Measurements from ENCODE around the gene MPZL3. TPM values are rescaled to one million over a fixed set of nuclear protein-coding genes. Genes with fewer than 3 reads are reported as not detected.

The MPZL3 gene
- total RNA-seq, 2 donors from 2014 or later: 35.0 to 93.0 TPM

DNA sequence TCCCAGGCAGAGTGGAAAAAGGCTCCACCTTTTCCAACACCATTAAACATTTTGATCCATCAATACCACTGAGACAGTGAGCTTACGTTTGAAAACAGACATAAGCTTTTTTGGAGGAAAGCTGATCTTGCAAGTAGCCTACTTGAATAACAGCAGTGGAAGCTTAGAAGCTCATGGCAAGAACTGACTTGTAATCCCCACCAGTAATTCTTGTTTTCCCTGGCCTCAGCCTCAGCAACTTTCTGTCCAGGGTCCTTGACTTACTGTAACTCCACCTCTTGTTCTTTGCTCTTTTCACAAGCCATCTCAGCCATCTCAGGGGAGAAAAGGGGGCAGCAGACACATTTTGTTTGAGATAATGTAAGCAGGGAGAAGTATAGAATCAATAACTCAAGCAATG lies 24.3 kb upstream of the MPZL3 start:
- H3K27ac Mint-ChIP-seq: peak overlapping the region; percentile 5 to 90
- no peak for DNase-seq (ENCODE audit: low spot score in 2 of 2)
- no peak for ATAC-seq
- H3K36me3 Mint-ChIP-seq: no peaks in the 10 kb centered on the region
- peaks cover 3 to 8% of the 10 kb centered on the region in 2 donors for H3K9me3 Mint-ChIP-seq

DNA sequence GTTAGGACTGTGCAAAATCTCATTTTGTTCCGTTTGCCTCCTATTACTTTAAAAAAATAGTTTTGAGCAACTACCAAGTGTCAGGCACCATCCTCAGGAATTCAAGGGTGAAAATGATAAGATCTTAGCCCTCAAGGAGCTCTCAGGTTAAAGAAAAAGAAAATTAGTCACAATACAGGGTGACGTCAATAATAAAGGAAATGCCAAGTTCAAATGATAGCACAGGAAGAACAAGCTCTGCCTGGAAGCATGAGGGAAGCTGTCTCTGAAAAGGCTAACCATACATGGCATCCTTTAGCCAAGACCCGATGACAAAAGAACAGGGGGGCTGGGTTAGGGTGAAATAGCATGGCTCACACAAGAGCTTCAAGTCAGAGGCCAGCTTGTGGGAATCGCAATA lies 23.0 kb upstream of the MPZL3 start:
- H3K9me3 Mint-ChIP-seq: peaks cover 3 to 8% of the 10 kb centered on the region in 2 donors
- ATAC-seq: peak; percentile 55 to 73
- H3K27ac Mint-ChIP-seq: peak overlapping the region in 1 of 2 donors; percentile 90

DNA sequence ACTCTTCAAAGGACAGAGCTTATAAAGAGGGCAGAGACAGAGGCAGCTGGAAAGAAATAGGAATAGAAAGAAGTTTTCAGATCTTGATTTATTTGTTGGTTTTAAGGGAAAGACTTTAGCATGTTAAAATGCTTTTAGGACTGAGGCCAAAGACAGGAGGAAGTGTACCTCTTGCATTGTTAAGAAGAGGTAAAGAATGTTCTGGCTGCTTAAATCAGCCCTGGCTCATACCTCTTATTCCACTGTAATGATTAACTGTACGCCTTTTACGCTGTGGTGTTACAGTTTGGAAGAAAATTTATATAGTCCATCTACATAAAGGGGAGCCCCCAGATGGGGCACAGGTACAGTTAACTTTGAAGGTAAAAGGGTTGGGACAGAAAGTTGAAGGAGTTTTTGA lies 22.0 kb upstream of the MPZL3 start:
- Mint-ChIP-seq H3K36me3 (no peaks in the 10 kb centered on the region), H3K9me3 (peaks cover 3 to 8% of the 10 kb centered on the region in 2 donors), H3K27ac (no peak overlapping the region)
- DNase-seq (ENCODE audit: low spot score in 2 of 2) (no peak), ATAC-seq (no peak)

More for the DNA sequence above, 23.0 kb upstream of the MPZL3 start:
- no peaks in the 10 kb centered on the region for H3K36me3 Mint-ChIP-seq
- no peak for DNase-seq (ENCODE audit: low spot score in 2 of 2)

DNA sequence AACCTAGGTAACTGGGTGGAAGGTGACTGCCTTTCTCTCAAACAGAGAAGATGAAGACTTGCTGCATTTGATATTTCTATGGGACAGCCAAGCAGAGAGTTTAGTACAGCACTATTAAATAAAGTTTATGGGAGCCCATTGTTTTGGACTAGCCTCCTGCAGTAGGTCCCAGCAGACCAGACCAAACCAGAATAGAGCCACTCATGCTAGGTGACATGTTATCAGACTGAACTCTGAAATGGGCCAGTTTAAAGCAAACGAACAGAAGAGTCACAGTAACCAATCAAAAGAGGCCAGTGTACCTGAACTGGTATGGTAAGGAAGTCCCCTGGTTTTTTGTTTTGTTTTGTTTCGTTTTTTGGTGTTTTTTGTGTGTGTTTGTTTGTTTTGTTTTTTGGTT lies 19.8 kb upstream of the MPZL3 start:
- H3K9me3 Mint-ChIP-seq: peaks cover 3 to 8% of the 10 kb centered on the region in 2 donors
- no peak overlapping the region for H3K27ac Mint-ChIP-seq
- no peaks in the 10 kb centered on the region for H3K36me3 Mint-ChIP-seq
- no peak for DNase-seq (ENCODE audit: low spot score in 2 of 2)
- ATAC-seq: no peak

DNA sequence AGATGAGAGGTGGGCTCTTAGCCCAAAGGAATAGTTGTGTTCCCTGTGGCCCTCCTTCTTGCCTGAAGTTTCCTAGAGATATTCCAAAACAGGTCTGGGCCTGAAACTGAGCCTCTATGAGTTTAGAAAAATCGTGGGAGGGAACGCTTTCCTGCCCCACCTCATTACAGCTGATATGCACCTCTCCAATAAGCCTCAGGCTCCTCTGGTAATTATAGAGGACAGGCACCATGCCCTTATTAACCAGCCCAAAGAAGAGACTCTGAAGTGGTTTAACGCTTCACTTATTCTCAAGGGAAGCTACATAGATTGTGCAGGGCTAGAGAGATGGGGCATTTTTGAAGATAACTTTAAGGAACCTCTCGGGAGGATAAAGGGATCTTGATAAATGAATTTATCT lies 15.3 kb upstream of the MPZL3 start:
- ATAC-seq (no peak), DNase-seq (ENCODE audit: low spot score in 2 of 2) (no peak)
- H3K9me3 Mint-ChIP-seq: no peaks in the 10 kb centered on the region
- H3K27ac Mint-ChIP-seq: no peak overlapping the region
- H3K36me3 Mint-ChIP-seq: peaks cover 20 to 22% of the 10 kb centered on the region in 2 donors

DNA sequence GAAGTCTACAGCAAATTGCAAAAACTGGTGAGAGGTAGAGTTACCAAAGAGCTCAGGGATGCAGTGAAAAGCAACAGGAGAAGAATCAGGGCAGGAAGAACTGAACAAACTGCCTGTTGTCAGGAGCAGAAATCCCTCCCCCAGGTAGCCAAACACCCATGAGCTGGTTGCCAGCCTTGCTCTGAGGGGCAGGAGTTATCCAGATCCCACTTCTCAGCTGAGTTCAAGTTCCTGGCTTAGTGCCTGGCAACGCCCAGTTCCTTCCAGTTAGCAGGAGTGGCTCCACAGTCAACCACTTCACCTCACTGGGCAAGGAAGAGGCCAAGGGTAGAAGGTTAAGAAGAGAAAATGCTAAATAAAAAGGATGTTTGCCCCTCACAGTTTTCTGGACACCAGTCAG lies 13.8 kb upstream of the MPZL3 start:
- no peak for DNase-seq (ENCODE audit: low spot score in 2 of 2)
- no peak for ATAC-seq
- Mint-ChIP-seq H3K9me3 (no peaks in the 10 kb centered on the region), H3K27ac (no peak overlapping the region), H3K36me3 (peaks cover 29 to 32% of the 10 kb centered on the region in 2 donors)

DNA sequence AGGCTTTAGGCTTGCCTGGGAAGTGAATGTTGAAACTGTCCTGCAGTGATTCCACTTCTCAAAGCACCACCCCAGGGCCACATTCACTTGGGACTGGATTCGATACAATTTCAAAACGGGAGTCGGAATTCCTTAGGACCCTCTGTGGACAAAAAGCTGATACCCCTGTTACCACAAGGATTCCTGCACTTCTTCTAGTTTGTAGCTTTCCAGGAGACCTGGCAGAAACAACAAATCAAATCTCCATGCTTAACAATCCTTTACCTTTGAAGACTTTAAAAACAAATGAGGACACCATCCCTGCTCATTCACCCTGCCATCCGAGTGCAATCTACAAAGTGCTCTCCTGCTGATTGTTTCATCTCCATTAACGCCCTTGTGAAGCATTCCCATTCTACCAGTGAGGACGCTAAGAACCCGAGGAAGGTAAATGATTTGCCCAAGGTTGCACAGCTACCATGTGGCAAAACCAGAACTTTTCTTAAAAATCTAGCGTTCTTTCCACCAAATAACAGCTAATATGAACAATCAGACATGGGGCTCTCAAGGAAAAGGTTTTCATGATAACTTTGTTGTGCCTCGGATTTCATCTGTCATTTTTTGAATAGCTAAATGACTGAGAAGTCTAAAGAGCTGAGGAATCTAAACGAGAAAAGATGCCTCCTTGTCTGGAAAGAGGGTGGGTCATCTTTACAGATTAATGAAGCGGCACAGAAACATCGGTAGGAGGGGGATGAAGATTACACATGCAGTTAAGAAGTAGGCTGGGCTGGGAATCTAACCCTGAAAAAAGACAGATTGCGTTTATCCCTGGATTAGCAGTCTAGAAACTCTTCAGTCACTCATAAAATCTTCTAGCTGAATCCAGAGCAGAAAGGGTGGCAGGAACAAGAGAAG lies 12.7 kb upstream of the MPZL3 start:
- ATAC-seq: no peak
- Mint-ChIP-seq H3K9me3 (no peaks in the 10 kb centered on the region), H3K36me3 (peaks cover 34 to 41% of the 10 kb centered on the region in 2 donors), H3K27ac (peak overlapping the region; percentile 84 to 91)
- DNase-seq (ENCODE audit: low spot score in 2 of 2): no peak

DNA sequence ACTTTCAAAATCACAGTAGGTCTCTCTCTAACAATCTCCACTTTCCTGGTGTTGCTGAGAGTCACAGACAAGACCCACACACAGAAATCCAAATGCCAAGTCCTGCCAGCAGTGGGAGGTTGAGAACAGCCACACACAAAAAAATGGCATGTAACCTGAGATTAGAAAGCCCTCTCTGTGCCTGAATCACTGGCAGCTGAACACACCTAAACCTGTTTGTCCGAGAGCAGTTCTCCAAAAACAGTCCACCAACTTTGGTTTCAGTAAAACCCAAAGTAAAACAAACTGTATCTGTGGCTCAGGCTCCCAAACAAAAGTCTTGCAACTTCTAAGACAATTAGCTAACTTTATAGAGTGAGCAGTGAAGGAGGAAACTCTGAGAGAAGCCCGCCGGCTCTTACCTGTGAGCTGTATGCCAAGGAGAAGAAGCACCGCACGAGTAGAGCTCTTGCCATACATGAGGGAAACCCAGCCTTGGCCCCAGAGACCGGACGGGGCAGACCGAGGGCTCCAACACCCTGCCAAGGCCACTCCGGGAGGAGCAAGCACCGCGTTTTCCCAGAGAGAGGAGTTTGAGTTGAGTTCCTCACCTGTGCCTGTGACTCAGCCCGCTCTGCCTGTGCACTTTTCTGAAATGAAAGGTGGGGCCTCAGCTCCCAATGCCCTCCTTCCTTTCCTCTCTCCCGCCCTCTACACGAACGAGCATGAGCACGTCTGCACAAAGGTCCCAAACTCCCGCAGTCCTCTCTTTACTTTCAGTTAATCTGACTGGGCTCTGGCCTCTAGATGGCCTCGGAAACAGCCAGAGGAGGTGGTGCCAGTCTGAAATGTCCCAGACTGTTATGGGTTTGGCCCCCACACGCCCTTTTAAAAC lies 11.8 kb upstream of the MPZL3 start, which contains the start of gene MPZL2:
Gene MPZL2 (minus strand): TSS at position 603 of the 874 bp plus-strand sequence. CDS start 144 bp downstream, at position 459.
- Mint-ChIP-seq H3K27ac (peak within 1 kb of the TSS; percentile 84 to 91), H3K9me3 (no peaks in the 10 kb centered on the region), H3K36me3 (peaks cover 42 to 50% of the 10 kb centered on the region in 2 donors)
- ATAC-seq: peak; percentile 84 to 87
- peak in 1 of 2 donors; percentile 61 for DNase-seq (ENCODE audit: low spot score in 2 of 2)

DNA sequence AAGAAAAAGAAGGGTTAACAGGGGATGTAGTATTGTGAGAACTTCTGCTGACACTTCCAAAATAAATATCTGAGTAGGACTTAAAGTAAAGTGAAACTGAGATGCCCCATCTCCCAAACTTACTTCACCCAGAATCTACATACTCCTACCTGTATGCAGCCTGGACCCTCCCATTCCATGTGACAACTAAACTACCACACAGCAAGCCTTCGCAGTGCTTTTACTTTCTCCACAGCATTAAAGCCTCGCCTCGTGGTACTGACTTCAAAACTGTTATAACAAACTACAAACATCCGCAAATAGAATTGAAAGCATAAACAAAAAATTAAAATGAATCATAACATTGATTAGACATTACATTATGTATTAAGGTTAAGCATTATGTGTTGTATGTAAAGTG lies 10.9 kb upstream of the MPZL3 start:
- H3K27ac Mint-ChIP-seq: peak overlapping the region in 1 of 2 donors; percentile 84
- no peaks in the 10 kb centered on the region for H3K9me3 Mint-ChIP-seq
- H3K36me3 Mint-ChIP-seq: peaks cover 51 to 58% of the 10 kb centered on the region in 2 donors
- ATAC-seq (peak in 1 of 2 donors; percentile 44), DNase-seq (ENCODE audit: low spot score in 2 of 2) (no peak)

DNA sequence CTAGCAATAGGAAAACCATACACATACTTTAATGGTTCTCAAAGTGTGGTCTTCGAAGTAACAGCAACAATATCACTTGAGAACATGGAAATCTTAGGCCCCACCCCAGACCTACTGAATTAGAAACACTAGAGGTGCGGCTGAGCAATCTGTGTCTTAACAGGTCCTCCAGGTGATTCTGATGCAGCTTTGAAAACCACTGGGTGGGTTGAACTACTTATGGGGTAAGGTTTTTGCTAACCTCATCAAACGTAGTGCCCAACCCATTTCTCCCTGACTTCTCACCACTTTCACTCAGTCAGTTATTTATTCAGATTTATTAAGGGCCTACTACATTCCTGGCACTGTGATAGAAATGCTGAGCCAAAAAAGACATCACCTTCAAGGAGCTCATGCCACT lies 8.2 kb upstream of the MPZL3 start:
- no peak for DNase-seq (ENCODE audit: low spot score in 2 of 2)
- no peak overlapping the region for H3K27ac Mint-ChIP-seq
- peak in 1 of 2 donors; percentile 39 for ATAC-seq
- peaks cover 58 to 76% of the 10 kb centered on the region in 2 donors for H3K36me3 Mint-ChIP-seq
- no peaks in the 10 kb centered on the region for H3K9me3 Mint-ChIP-seq

DNA sequence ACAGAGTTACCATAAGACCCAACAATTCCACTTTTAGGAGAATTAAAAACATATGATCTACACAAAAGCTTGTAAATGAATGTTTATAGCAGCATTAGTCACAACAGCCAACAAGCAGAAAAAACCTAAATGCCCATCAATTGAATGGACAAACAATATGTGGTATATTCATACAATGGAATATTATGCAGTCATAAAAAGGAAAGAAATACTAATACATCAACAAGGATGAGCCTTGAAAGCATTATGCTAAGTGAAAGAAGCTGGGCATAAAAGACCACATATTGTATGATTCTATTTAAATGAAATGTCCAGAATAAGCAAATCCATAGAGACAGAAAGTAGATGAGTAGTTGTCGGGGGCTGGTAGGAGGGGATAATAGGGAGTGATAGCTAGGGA lies 7.0 kb upstream of the MPZL3 start:
- no peak for DNase-seq (ENCODE audit: low spot score in 2 of 2)
- Mint-ChIP-seq H3K9me3 (no peaks in the 10 kb centered on the region), H3K36me3 (peaks cover 57 to 81% of the 10 kb centered on the region in 2 donors), H3K27ac (no peak overlapping the region)
- ATAC-seq: no peak

DNA sequence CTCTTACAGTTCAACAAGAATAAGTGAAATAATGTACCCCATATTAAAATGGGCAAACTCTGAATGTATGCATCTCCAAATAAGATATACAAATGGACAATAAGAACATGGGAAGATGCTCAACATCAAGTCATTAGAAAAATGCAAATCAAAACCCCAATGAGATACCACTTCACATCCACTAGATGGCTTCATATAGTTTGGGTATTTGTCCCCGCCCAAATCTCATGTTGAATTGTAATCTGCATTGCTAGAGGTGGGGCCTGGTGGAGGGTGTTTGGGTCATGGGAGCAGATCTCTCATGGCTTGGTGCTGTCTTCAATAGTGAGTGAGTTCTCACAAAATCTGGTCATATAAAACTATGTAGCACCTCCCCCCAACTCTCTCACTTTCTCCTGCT lies 6.2 kb upstream of the MPZL3 start:
- no peak for DNase-seq (ENCODE audit: low spot score in 2 of 2)
- Mint-ChIP-seq H3K36me3 (peaks cover 50 to 73% of the 10 kb centered on the region in 2 donors), H3K9me3 (no peaks in the 10 kb centered on the region), H3K27ac (no peak overlapping the region)
- peak in 1 of 2 donors; percentile 33 for ATAC-seq

DNA sequence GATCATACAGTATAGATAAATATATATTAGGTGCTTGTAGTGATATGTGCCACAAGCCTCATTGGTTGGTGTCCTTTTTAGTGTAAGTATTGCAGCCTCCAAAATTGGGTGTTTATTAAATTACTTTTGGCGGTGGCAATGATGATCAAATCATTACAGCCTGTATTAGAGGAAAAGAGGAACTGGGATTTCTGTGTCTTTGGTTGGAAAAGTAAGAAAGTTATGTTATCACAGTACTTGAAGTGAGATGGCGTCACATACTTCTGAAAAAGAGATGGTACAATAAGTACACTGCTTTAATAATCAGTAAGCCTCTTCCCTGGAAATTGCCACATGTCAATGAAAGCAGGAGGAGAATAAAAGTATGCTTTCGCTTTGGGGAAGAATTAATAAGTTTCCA lies 523 bp upstream of the MPZL3 start:
- no peak for ATAC-seq
- Mint-ChIP-seq H3K27ac (peak overlapping the region; percentile 98), H3K9me3 (peaks cover 2% of the 10 kb centered on the region in 2 donors), H3K36me3 (peaks cover 24 to 37% of the 10 kb centered on the region in 2 donors)
- no peak for DNase-seq (ENCODE audit: low spot score in 2 of 2)

DNA sequence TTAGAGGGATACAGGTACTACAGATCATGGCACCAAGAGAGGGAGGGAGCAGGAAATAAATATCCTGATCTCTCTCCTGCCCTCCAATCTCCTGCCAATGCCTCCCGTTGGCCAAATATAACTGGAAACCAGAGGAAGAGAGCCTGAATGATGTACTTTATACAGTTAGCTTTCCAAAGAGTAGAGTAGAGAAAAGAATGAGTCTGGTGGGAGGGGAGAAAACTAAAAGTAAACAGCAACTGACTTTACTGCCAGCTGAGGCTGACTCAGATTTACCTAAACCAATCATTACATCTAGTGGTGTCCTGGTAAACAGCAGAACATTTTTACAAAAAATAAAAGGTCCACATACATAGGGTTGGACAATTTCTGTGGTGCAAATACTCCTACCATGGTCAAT lies 5.1 kb downstream of the MPZL3 start:
- DNase-seq (ENCODE audit: low spot score in 2 of 2) (no peak), ATAC-seq (peak; percentile 15 to 67)
- Mint-ChIP-seq H3K36me3 (peaks cover 31 to 43% of the 10 kb centered on the region in 2 donors), H3K9me3 (peaks cover 4 to 5% of the 10 kb centered on the region in 2 donors), H3K27ac (peak overlapping the region; percentile 18 to 99)

DNA sequence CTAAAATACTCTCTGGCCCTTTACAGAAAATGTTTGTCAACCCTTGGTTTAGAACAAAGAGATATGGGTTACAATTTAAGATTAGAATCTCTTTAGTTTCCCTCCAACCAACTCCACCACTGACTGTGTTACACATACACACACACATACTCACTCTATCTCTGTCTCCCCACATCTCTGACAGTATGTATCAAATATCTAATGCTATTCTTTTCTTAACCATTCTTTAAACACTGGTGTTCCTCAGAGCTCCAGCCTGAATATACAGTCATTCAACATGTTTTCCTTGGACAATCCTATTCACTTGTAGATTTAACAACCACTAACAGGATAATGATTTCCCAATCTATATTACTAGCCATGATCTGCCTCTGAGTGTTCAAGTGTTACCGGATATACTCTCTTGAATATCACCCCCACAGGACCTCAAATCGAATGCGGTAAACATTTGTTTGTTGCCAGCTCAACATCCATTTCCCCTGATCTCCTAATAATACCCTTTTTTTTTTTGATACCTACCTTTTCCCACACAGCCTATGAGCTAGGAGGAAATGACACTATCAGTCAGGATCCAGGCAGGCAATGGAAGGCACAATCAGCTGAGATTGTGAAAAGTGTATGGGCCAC lies 6.1 kb downstream of the MPZL3 start:
- no peak for ATAC-seq
- Mint-ChIP-seq H3K27ac (peak overlapping the region; percentile 63 to 99), H3K36me3 (peaks cover 29 to 41% of the 10 kb centered on the region in 2 donors), H3K9me3 (peaks cover 4 to 5% of the 10 kb centered on the region in 2 donors)
- no peak for DNase-seq (ENCODE audit: low spot score in 2 of 2)

DNA sequence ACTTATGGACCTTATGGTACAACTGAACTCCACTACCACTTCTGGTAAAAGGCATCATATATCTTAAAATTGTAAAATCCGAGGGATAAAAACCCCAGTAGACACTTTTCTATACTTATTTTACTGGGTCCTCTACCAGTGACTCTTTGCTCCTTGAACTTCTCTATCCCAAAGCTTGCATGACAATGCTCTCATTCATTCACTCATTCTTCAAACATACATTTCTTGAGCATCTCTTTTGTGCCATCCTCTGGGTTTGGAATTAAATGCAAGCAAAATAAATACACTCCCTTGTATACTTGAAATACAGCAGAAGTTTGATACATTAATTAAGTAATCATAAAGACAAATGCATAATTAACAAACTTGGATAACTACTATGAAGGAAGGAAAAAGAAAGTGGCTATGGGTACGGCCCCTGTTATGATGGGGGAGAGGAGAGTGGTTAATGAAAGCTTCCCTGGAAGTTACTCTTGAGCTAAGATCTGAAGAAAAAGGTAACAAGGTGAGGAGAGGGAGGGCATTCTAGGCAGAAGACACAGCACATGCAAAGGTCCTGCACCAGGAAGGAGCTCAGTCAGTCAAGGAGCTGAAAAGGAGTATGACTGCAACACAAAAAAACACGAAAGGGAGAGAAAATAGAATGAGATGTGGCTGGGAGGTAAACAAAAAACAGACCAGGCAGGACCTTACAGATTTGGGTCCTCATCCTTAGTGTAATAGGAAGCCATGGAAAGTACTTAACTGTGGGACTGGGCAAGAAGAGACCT lies 8.0 kb downstream of the MPZL3 start:
- ATAC-seq: peak in 1 of 2 donors; percentile 17
- Mint-ChIP-seq H3K27ac (peak overlapping the region; percentile 97 to 99), H3K9me3 (peaks cover 4 to 5% of the 10 kb centered on the region in 2 donors), H3K36me3 (peaks cover 44 to 46% of the 10 kb centered on the region in 2 donors)
- DNase-seq (ENCODE audit: low spot score in 2 of 2): no peak

Measured in activated naive CD4-positive, alpha-beta T cell treated with anti-CD3 and anti-CD28 coated beads, Interleukin-2, amount 50 U/mL, for 72 hours (primary cell).